ENCODE results near the gene DOCK2. TPM values are rescaled to one million over a fixed set of nuclear protein-coding genes. Genes with fewer than 3 reads are reported as not detected.
"Not testable (repeated sequence)": the region's sequence is repeated elsewhere in the genome, so short reads cannot be mapped to it uniquely, and the experiment has no call there.

DOCK2 gene
- polyA plus RNA-seq, 1 donor (not counting 4 experiments of a cell fraction or from before 2014, with no cell fraction given) = 0.21 TPM

DNA sequence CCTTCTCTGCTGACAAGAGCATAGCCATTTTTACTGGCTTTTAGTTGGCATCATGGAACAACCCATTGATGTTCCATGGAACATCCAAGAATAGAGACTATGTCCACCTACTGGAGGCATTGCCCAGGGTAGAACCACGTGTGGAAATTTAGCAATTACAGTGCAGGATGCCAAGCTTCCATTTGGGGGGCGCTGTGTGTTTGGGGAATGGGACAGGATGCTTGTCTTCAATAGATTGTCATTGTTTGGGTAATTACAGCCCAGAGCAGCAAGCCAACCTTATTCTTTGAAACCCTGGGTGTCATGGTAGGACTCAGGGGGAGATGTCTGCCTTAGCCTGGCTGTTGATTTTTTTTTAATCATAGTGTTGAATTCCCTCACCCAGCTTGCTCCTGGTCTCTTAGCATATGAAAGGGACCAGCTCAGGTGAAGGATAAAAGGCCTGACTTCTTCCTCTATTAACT is 171.1 kb downstream of the DOCK2 start:
- Histone ChIP-seq H3K4me3 (ENCODE audit: control insufficient read depth in 2 of 3, extremely low read depth in 1 of 3, insufficient read depth in 2 of 3, low read depth in 1 of 3, low read length in 3 of 3) (no peak overlapping the region), H3K9ac (ENCODE audit: control insufficient read depth, extremely low read depth, insufficient read depth, low read length) (no peak overlapping the region), H2AFZ (ENCODE audit: control insufficient read depth, low read length) (no peak overlapping the region), H3K4me1 (ENCODE audit: control insufficient read depth, extremely low read depth, insufficient read depth, low read length) (no peaks in the 10 kb centered on the region), H3K36me3 (ENCODE audit: control insufficient read depth in 2 of 2, extremely low read depth in 1 of 2, insufficient read depth in 2 of 2, low read length in 2 of 2) (no peaks in the 10 kb centered on the region), H3K4me2 (ENCODE audit: control insufficient read depth, extremely low read depth, insufficient read depth, low read depth, low read length) (no peak overlapping the region), H3K27me3 (ENCODE audit: control insufficient read depth, extremely low read depth, insufficient read depth, low read length) (peaks cover 7% of the 10 kb centered on the region), H4K20me1 (ENCODE audit: control insufficient read depth, extremely low read depth, insufficient read depth, low read length) (no peaks in the 10 kb centered on the region), H3K9me3 (ENCODE audit: control insufficient read depth, low read depth, low read length) (no peaks in the 10 kb centered on the region), H3K27ac (ENCODE audit: control insufficient read depth, insufficient read depth, low read length) (no peak overlapping the region), H3K9me1 (ENCODE audit: control insufficient read depth, extremely low read depth, insufficient read depth, low read length) (no peaks in the 10 kb centered on the region), H3K79me2 (ENCODE audit: control insufficient read depth, insufficient read depth, low read length) (no peaks in the 10 kb centered on the region)
- TF ChIP-seq, protein P1, sequence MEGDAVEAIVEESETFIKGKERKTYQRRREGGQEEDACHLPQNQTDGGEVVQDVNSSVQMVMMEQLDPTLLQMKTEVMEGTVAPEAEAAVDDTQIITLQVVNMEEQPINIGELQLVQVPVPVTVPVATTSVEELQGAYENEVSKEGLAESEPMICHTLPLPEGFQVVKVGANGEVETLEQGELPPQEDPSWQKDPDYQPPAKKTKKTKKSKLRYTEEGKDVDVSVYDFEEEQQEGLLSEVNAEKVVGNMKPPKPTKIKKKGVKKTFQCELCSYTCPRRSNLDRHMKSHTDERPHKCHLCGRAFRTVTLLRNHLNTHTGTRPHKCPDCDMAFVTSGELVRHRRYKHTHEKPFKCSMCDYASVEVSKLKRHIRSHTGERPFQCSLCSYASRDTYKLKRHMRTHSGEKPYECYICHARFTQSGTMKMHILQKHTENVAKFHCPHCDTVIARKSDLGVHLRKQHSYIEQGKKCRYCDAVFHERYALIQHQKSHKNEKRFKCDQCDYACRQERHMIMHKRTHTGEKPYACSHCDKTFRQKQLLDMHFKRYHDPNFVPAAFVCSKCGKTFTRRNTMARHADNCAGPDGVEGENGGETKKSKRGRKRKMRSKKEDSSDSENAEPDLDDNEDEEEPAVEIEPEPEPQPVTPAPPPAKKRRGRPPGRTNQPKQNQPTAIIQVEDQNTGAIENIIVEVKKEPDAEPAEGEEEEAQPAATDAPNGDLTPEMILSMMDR (optimal IDR thresholded peaks at IDR 0.05 in 1 of 3, IDR thresholded peaks at IDR 0.05 in 1 of 3, conservative IDR thresholded peaks at IDR 0.05 in 1 of 3; ENCODE audit: extremely low read depth in 1 of 3, insufficient read depth in 2 of 3, low read length in 3 of 3) = peak in 1 of 3 experiments; percentile 4
- TF ChIP-seq EZH2 (IDR thresholded peaks at IDR 0.05; ENCODE audit: low read length) = no peak
- dilution Hi-C loops (cut with MboI; ENCODE audit: extremely low pct_ligation_motif_present, low sequenced_read_pairs) = no loop called here
- no peak for DNase-seq (ENCODE audit: low read depth, low spot score)
- no peak for FAIRE-seq

DNA sequence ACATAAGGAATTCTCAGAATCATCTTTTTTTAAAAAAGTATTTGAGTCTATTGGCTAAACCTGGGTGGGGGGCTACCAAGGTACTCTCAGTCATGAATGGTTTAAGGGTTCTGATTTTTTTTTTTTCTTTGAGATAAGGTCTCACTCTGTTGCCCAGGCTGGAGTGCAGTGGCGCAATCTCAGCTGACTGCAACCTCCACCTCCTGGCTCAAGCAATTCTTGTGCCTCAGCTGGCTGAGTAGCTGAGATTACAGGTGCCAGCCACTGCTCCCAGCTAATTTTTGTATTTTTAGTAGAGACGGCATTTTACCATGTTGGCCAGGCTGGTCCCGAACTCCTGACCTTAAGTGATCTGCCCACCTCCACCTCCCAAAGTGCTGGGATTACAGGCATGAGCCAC is 171.8 kb downstream of the DOCK2 start:
- H3K27me3 ChIP-seq (ENCODE audit: control insufficient read depth, extremely low read depth, insufficient read depth, low read length); H3K4me1 ChIP-seq (ENCODE audit: control insufficient read depth, extremely low read depth, insufficient read depth, low read length); H3K79me2 ChIP-seq (ENCODE audit: control insufficient read depth, insufficient read depth, low read length); H3K9me1 ChIP-seq (ENCODE audit: control insufficient read depth, extremely low read depth, insufficient read depth, low read length); FAIRE-seq; H3K9ac ChIP-seq (ENCODE audit: control insufficient read depth, extremely low read depth, insufficient read depth, low read length); H3K9me3 ChIP-seq (ENCODE audit: control insufficient read depth, low read depth, low read length); H4K20me1 ChIP-seq (ENCODE audit: control insufficient read depth, extremely low read depth, insufficient read depth, low read length); DNase-seq (ENCODE audit: low read depth, low spot score); H3K36me3 ChIP-seq (ENCODE audit: control insufficient read depth in 2 of 2, extremely low read depth in 1 of 2, insufficient read depth in 2 of 2, low read length in 2 of 2); dilution Hi-C loops (cut with MboI; ENCODE audit: extremely low pct_ligation_motif_present, low sequenced_read_pairs); H2AFZ ChIP-seq (ENCODE audit: control insufficient read depth, low read length); H3K4me3 ChIP-seq (ENCODE audit: control insufficient read depth in 2 of 3, extremely low read depth in 1 of 3, insufficient read depth in 2 of 3, low read depth in 1 of 3, low read length in 3 of 3); H3K27ac ChIP-seq (ENCODE audit: control insufficient read depth, insufficient read depth, low read length); H3K4me2 ChIP-seq (ENCODE audit: control insufficient read depth, extremely low read depth, insufficient read depth, low read depth, low read length): not testable (repeated sequence)

DNA sequence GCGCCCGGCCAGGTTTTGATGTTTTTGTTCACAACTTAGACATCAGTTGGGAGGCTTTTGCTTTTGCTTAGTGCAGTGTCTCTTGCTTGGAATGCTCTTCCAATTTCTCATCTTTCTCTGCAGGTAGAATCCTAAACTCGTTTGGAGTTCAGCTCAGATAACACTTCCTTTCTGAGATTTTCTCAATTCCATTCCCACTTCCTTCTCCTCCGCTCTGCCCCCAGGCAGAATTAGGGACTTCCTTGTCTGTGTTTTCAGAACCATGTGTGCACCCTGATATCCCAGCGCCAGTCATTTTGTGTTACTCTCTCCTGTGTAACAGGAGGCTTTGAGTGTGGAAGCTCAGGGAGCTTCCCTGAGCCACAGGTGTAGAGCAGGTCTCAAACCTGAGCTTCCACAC is 172.2 kb downstream of the DOCK2 start:
- Histone ChIP-seq H3K4me2 (ENCODE audit: control insufficient read depth, extremely low read depth, insufficient read depth, low read depth, low read length) (no peak overlapping the region), H3K36me3 (ENCODE audit: control insufficient read depth in 2 of 2, extremely low read depth in 1 of 2, insufficient read depth in 2 of 2, low read length in 2 of 2) (no peaks in the 10 kb centered on the region), H3K4me3 (ENCODE audit: control insufficient read depth in 2 of 3, extremely low read depth in 1 of 3, insufficient read depth in 2 of 3, low read depth in 1 of 3, low read length in 3 of 3) (no peak overlapping the region), H3K27ac (ENCODE audit: control insufficient read depth, insufficient read depth, low read length) (no peak overlapping the region), H3K27me3 (ENCODE audit: control insufficient read depth, extremely low read depth, insufficient read depth, low read length) (peaks cover 7% of the 10 kb centered on the region), H3K79me2 (ENCODE audit: control insufficient read depth, insufficient read depth, low read length) (no peaks in the 10 kb centered on the region), H3K9me1 (ENCODE audit: control insufficient read depth, extremely low read depth, insufficient read depth, low read length) (no peaks in the 10 kb centered on the region), H4K20me1 (ENCODE audit: control insufficient read depth, extremely low read depth, insufficient read depth, low read length) (no peaks in the 10 kb centered on the region), H3K9me3 (ENCODE audit: control insufficient read depth, low read depth, low read length) (no peaks in the 10 kb centered on the region), H2AFZ (ENCODE audit: control insufficient read depth, low read length) (no peak overlapping the region), H3K9ac (ENCODE audit: control insufficient read depth, extremely low read depth, insufficient read depth, low read length) (no peak overlapping the region), H3K4me1 (ENCODE audit: control insufficient read depth, extremely low read depth, insufficient read depth, low read length) (no peaks in the 10 kb centered on the region)
- dilution Hi-C loops (cut with MboI; ENCODE audit: extremely low pct_ligation_motif_present, low sequenced_read_pairs) = no loop called here
- FAIRE-seq (no peak), DNase-seq (ENCODE audit: low read depth, low spot score) (no peak)
- TF ChIP-seq, protein P1 (optimal IDR thresholded peaks at IDR 0.05 in 1 of 3, IDR thresholded peaks at IDR 0.05 in 1 of 3, conservative IDR thresholded peaks at IDR 0.05 in 1 of 3; ENCODE audit: extremely low read depth in 1 of 3, insufficient read depth in 2 of 3, low read length in 3 of 3) = no peak
- TF ChIP-seq EZH2 (IDR thresholded peaks at IDR 0.05; ENCODE audit: low read length) = no peak

All from keratinocyte (primary cell).